NCI-H446 (cell line): Measurements from ENCODE around the gene JPT2.
A peak's percentile ranks its signal among the peaks of the same experiment; 100 is the strongest.

ENCODE experiments used
- DNase-seq, 2 experiments: peaks; one replicate each; lab custom pipeline; 2025; lab: John Stamatoyannopoulos, UW

The JPT2 gene

GRCh38 chr16:1677942-1678499 is at the start of gene JPT2:
JPT2 (plus strand) TSS chr16:1678279; CDS start chr16:1678313, 34 bp downstream.
- peak; percentile 93 to 98 for DNase-seq

- DNase-seq = no peak
Measured at GRCh38 chr16:1630450-1631213, 47.4 kb upstream of the JPT2 start.

- DNase-seq = no peak
Measured at GRCh38 chr16:1631230-1631629, 46.8 kb upstream of the JPT2 start.

GRCh38 chr16:1631931-1632637 is 46.0 kb upstream of the JPT2 start:
- DNase-seq = no peak

GRCh38 chr16:1632638-1632970 is 45.5 kb upstream of the JPT2 start:
- DNase-seq = no peak

- no peak for DNase-seq
Measured at GRCh38 chr16:1633310-1633709, 44.8 kb upstream of the JPT2 start.

GRCh38 chr16:1634541-1634940 is 43.5 kb upstream of the JPT2 start:
- DNase-seq = no peak

GRCh38 chr16:1635070-1635469 is 43.0 kb upstream of the JPT2 start:
- no peak for DNase-seq

- no peak for DNase-seq
Measured at GRCh38 chr16:1637526-1637925, 40.6 kb upstream of the JPT2 start.

- no peak for DNase-seq
Measured at GRCh38 chr16:1638757-1639156, 39.3 kb upstream of the JPT2 start.

GRCh38 chr16:1639282-1639681 is 38.8 kb upstream of the JPT2 start:
- DNase-seq = no peak

- DNase-seq = no peak
Measured at GRCh38 chr16:1639860-1640259, 38.2 kb upstream of the JPT2 start.

- no peak for DNase-seq
Measured at GRCh38 chr16:1640261-1640941, 37.7 kb upstream of the JPT2 start.

GRCh38 chr16:1641261-1641660 is 36.8 kb upstream of the JPT2 start:
- no peak for DNase-seq

- DNase-seq = peak in 1 of 2 experiments; percentile 21
Measured at GRCh38 chr16:1642148-1642547, 35.9 kb upstream of the JPT2 start.

- DNase-seq = no peak
Measured at GRCh38 chr16:1642753-1643152, 35.3 kb upstream of the JPT2 start.

- no peak for DNase-seq
Measured at GRCh38 chr16:1643521-1643920, 34.6 kb upstream of the JPT2 start.

- DNase-seq = no peak
Measured at GRCh38 chr16:1645914-1646525, 32.1 kb upstream of the JPT2 start.

- DNase-seq = no peak
Measured at GRCh38 chr16:1647856-1648255, 30.2 kb upstream of the JPT2 start.

GRCh38 chr16:1650131-1650530 is 27.9 kb upstream of the JPT2 start:
- DNase-seq = no peak

- no peak for DNase-seq
Measured at GRCh38 chr16:1651094-1651973, 26.7 kb upstream of the JPT2 start.
